Measurements from ENCODE around the gene UBTFL1.

UBTFL1 gene

GRCh38 chr11:90133560-90134477 is 48.1 kb downstream of the UBTFL1 start:
- Histone ChIP-seq H3K4ac (ENCODE audit: low read depth in 1 of 2, low read length in 2 of 2) (peak overlapping the region in 1 of 2 experiments; percentile 75), H3K36me3 (ENCODE audit: control insufficient read depth in 1 of 2, insufficient read depth in 2 of 2, low read depth in 1 of 2, low read length in 2 of 2) (no peaks in the 10 kb centered on the region), H3K79me1 (replicated peaks; ENCODE audit: low read length, poor library complexity, severe bottlenecking) (peaks cover under 1% of the 10 kb centered on the region), H3K27ac (ENCODE audit: low read length, poor library complexity, severe bottlenecking) (peak overlapping the region; percentile 38), H3K14ac (ENCODE audit: low read length in 2 of 2) (no peak overlapping the region), H2AK5ac (ENCODE audit: low read length, severe bottlenecking) (no peak overlapping the region), H3K18ac (ENCODE audit: low read depth in 1 of 2, low read length in 2 of 2) (peak overlapping the region; percentile 64 to 89), H2AFZ (ENCODE audit: low read depth, low read length) (peak overlapping the region; percentile 76), H4K8ac (ENCODE audit: low read length) (peak overlapping the region; percentile 80), H2BK5ac (ENCODE audit: low read depth, low read length, poor library complexity, severe bottlenecking) (no peak overlapping the region), H4K91ac (ENCODE audit: low read length) (no peak overlapping the region), H3K4me1 (ENCODE audit: control insufficient read depth, insufficient read depth, low read depth, low read length) (no peaks in the 10 kb centered on the region), H3K4me3 (ENCODE audit: insufficient read depth in 1 of 2, low read depth in 1 of 2, low read length in 2 of 2) (peak overlapping the region; percentile 69 to 87), H3K9ac (ENCODE audit: low read length) (peak overlapping the region; percentile 85), H2BK15ac (ENCODE audit: low read depth, poor library complexity, severe bottlenecking) (no peak overlapping the region), H3K23ac (ENCODE audit: low read length in 2 of 2) (no peak overlapping the region), H2BK120ac (ENCODE audit: low read depth, low read length) (no peak overlapping the region), H3K4me2 (ENCODE audit: low read length, poor library complexity, severe bottlenecking) (peak overlapping the region; percentile 84), H2BK12ac (ENCODE audit: low read length in 2 of 2) (no peak overlapping the region), H3K27me3 (ENCODE audit: control insufficient read depth in 1 of 2, insufficient read depth in 1 of 2, low read length in 2 of 2) (no peaks in the 10 kb centered on the region), H3K9me3 (ENCODE audit: control insufficient read depth, low read length) (no peaks in the 10 kb centered on the region)
- no peak for DNase-seq
- WGBS: 7% methylated on average over 11 of the region's 11 CpGs

- Histone ChIP-seq H3K18ac (ENCODE audit: low read depth in 1 of 2, low read length in 2 of 2) (peak within 1 kb of the TSS; percentile 78 to 89), H2AK5ac (ENCODE audit: low read length, severe bottlenecking) (no peak within 1 kb of the TSS), H3K4ac (ENCODE audit: low read depth in 1 of 2, low read length in 2 of 2) (peak within 1 kb of the TSS; percentile 17 to 75), H3K27me3 (ENCODE audit: control insufficient read depth in 1 of 2, insufficient read depth in 1 of 2, low read length in 2 of 2) (no peaks in the 10 kb centered on the region), H2BK15ac (ENCODE audit: low read depth, poor library complexity, severe bottlenecking) (peak within 1 kb of the TSS; percentile 69), H3K4me3 (ENCODE audit: insufficient read depth in 1 of 2, low read depth in 1 of 2, low read length in 2 of 2) (peak within 1 kb of the TSS; percentile 69 to 87), H3K4me1 (ENCODE audit: control insufficient read depth, insufficient read depth, low read depth, low read length) (no peaks in the 10 kb centered on the region), H3K4me2 (ENCODE audit: low read length, poor library complexity, severe bottlenecking) (peak within 1 kb of the TSS; percentile 84), H2BK12ac (ENCODE audit: low read length in 2 of 2) (no peak within 1 kb of the TSS), H4K8ac (ENCODE audit: low read length) (peak within 1 kb of the TSS; percentile 80), H4K91ac (ENCODE audit: low read length) (no peak within 1 kb of the TSS), H2BK120ac (ENCODE audit: low read depth, low read length) (peak within 1 kb of the TSS; percentile 54), H3K9ac (ENCODE audit: low read length) (peak within 1 kb of the TSS; percentile 85), H3K9me3 (ENCODE audit: control insufficient read depth, low read length) (no peaks in the 10 kb centered on the region), H2BK5ac (ENCODE audit: low read depth, low read length, poor library complexity, severe bottlenecking) (no peak within 1 kb of the TSS), H3K79me1 (replicated peaks; ENCODE audit: low read length, poor library complexity, severe bottlenecking) (peaks cover 2% of the 10 kb centered on the region), H3K36me3 (ENCODE audit: control insufficient read depth in 1 of 2, insufficient read depth in 2 of 2, low read depth in 1 of 2, low read length in 2 of 2) (no peaks in the 10 kb centered on the region), H3K14ac (ENCODE audit: low read length in 2 of 2) (no peak within 1 kb of the TSS), H3K23ac (ENCODE audit: low read length in 2 of 2) (no peak within 1 kb of the TSS), H2AFZ (ENCODE audit: low read depth, low read length) (peak within 1 kb of the TSS; percentile 76), H3K27ac (ENCODE audit: low read length, poor library complexity, severe bottlenecking) (peak within 1 kb of the TSS; percentile 38)
- WGBS: under 1% methylated on average over 25 of the region's 25 CpGs
- DNase-seq: peak; percentile 68
Measured at GRCh38 chr11:90134478-90135003, 48.8 kb downstream of the UBTFL1 start, which contains the start of gene NAALAD2. Gene NAALAD2, plus strand, starts transcription at chr11:90134663. Its CDS starts 96 bp downstream, at chr11:90134759.

GRCh38 chr11:90135016-90135415 is 49.3 kb downstream of the UBTFL1 start:
- peaks cover 2% of the 10 kb centered on the region for H3K79me1 ChIP-seq (replicated peaks; ENCODE audit: low read length, poor library complexity, severe bottlenecking)
- no peak overlapping the region for H4K91ac ChIP-seq (ENCODE audit: low read length)
- DNase-seq: no peak
- H2BK15ac ChIP-seq (ENCODE audit: low read depth, poor library complexity, severe bottlenecking): no peak overlapping the region
- no peak overlapping the region for H4K8ac ChIP-seq (ENCODE audit: low read length)
- H2AK5ac ChIP-seq (ENCODE audit: low read length, severe bottlenecking): no peak overlapping the region
- no peaks in the 10 kb centered on the region for H3K9me3 ChIP-seq (ENCODE audit: control insufficient read depth, low read length)
- no peaks in the 10 kb centered on the region for H3K4me1 ChIP-seq (ENCODE audit: control insufficient read depth, insufficient read depth, low read depth, low read length)
- H2BK12ac ChIP-seq (ENCODE audit: low read length in 2 of 2): no peak overlapping the region
- no peaks in the 10 kb centered on the region for H3K27me3 ChIP-seq (ENCODE audit: control insufficient read depth in 1 of 2, insufficient read depth in 1 of 2, low read length in 2 of 2)
- H2BK120ac ChIP-seq (ENCODE audit: low read depth, low read length): no peak overlapping the region
- no peaks in the 10 kb centered on the region for H3K36me3 ChIP-seq (ENCODE audit: control insufficient read depth in 1 of 2, insufficient read depth in 2 of 2, low read depth in 1 of 2, low read length in 2 of 2)
- H3K18ac ChIP-seq (ENCODE audit: low read depth in 1 of 2, low read length in 2 of 2): no peak overlapping the region
- H3K27ac ChIP-seq (ENCODE audit: low read length, poor library complexity, severe bottlenecking): peak overlapping the region; percentile 36
- H3K14ac ChIP-seq (ENCODE audit: low read length in 2 of 2): no peak overlapping the region
- WGBS: 0% methylated on average over 1 of the region's 5 CpGs
- H3K4me3 ChIP-seq (ENCODE audit: insufficient read depth in 1 of 2, low read depth in 1 of 2, low read length in 2 of 2): peak overlapping the region; percentile 69 to 87
- H3K4ac ChIP-seq (ENCODE audit: low read depth in 1 of 2, low read length in 2 of 2): no peak overlapping the region
- H2BK5ac ChIP-seq (ENCODE audit: low read depth, low read length, poor library complexity, severe bottlenecking): no peak overlapping the region
- no peak overlapping the region for H2AFZ ChIP-seq (ENCODE audit: low read depth, low read length)
- peak overlapping the region; percentile 85 for H3K9ac ChIP-seq (ENCODE audit: low read length)
- no peak overlapping the region for H3K23ac ChIP-seq (ENCODE audit: low read length in 2 of 2)
- peak overlapping the region; percentile 84 for H3K4me2 ChIP-seq (ENCODE audit: low read length, poor library complexity, severe bottlenecking)

All from mesenchymal stem cell (in vitro differentiated cells and primary cell).